Spleen (tissue), 11 donors: ENCODE results near the gene PSMB5. TPM values are rescaled to one million over a fixed set of nuclear protein-coding genes. Genes with fewer than 3 reads are reported as not detected.

Experiments used
- DNase-seq: peaks from one replicate; pipeline ENCODE4 v3.0.0-alpha.2; 2020
- H3K27ac ChIP-seq, 8 donors: fragments of 200-600 bp; sonication (generic) in 7 of 8; 1 replicate in 4 of 8; 2 replicates in 4 of 8; pipeline versions ENCODE4 v1.5.0 to v1.8.0; 2016 to 2021; ENCODE audit warnings: inconsistent platforms in 4 of 8, mild to moderate bottlenecking in 4 of 8, moderate library complexity in 1 of 8
- H3K27me3 ChIP-seq, 7 donors: fragments of 200-600 bp; sonication (generic) in 6 of 7; replicated peaks in 1 of 7; 1 replicate in 4 of 7; 2 replicates in 3 of 7; pipeline versions ENCODE4 v1.5.0 to v1.8.0; 2016 to 2021; ENCODE audit warnings: inconsistent platforms in 3 of 7, mild to moderate bottlenecking in 1 of 7
- H3K36me3 ChIP-seq, 6 donors: fragments of 200-600 bp; sonication (generic) in 5 of 6; 1 replicate in 4 of 6; 2 replicates in 2 of 6; pipeline versions ENCODE4 v1.5.0 to v1.8.0; 2016 to 2021; ENCODE audit warnings: inconsistent platforms in 2 of 6
- H3K4me1 ChIP-seq, 6 donors: fragments of 200-600 bp; sonication (generic) in 5 of 6; 1 replicate in 3 of 6; 2 replicates in 3 of 6; pipeline versions ENCODE4 v1.5.0 to v1.8.0; 2016 to 2021; ENCODE audit warnings: inconsistent platforms in 3 of 6
- H3K4me3 ChIP-seq, 8 donors: fragments of 200-600 bp; sonication (generic) in 7 of 8; 1 replicate in 4 of 8; 2 replicates in 4 of 8; pipeline versions ENCODE4 v1.5.0 to v1.8.0; 2016 to 2021; ENCODE audit warnings: inconsistent platforms in 4 of 8, mild to moderate bottlenecking in 4 of 8, moderate library complexity in 2 of 8
- H3K9me3 ChIP-seq, 8 donors: fragments of 200-600 bp; sonication (generic) in 7 of 8; 1 replicate in 4 of 8; 2 replicates in 4 of 8; pipeline versions ENCODE4 v1.5.0 to v1.8.0; 2016 to 2021; ENCODE audit warnings: inconsistent platforms in 4 of 8
- CTCF ChIP-seq, 11 experiments: fragments of 200-600 bp in 7 of 11; fragments of 450-650 bp in 4 of 11; sonication (generic) in 4 of 11; IDR thresholded peaks in 8 of 11; conservative IDR thresholded peaks in 3 of 11; 1 replicate in 7 of 11; 2 replicates in 4 of 11; pipeline versions ENCODE4 v1.4.0 to v1.8.0; 2016 to 2021; ENCODE audit warnings: antibody characterized with exemption in 11 of 11, inconsistent platforms in 4 of 11, mild to moderate bottlenecking in 1 of 11
- POLR2A ChIP-seq, 3 donors: fragments of 450-650 bp; IDR thresholded peaks; one replicate each; pipeline ENCODE4 v1.5.1; 2017; ENCODE audit warnings: antibody characterized with exemption in 3 of 3, mild to moderate bottlenecking in 1 of 3
- POLR2AphosphoS5 ChIP-seq, 3 donors: sonication (generic); formaldehyde crosslinking; IDR thresholded peaks; one replicate each; pipeline ENCODE4 v1.5.1; 2017; ENCODE audit warnings: antibody characterized with exemption in 3 of 3
- WGBS, 5 donors: extraction: QIAGEN DNeasy Blood & Tissue Kit in 3 of 5; methylation state at CpG; one replicate each; pipeline versions ENCODE4 v1.1.5 to v1.1.7; 2013 to 2018; 5-methylcytosine and 5-hydroxymethylcytosine counted together
- intact Hi-C: fragments of 100-400 bp; cut with DNase I; formaldehyde crosslinking; loops from one replicate; pipeline ENCODE4 v1.15.0; 2023; ENCODE audit warnings: low total_unique reads
- polyA plus RNA-seq, 3 donors: library from polyadenylated mRNA; stranded (reverse); fragments of 200-250 nt; gene quantifications; one replicate each; pipeline ENCODE4 v1.2.1, GENCODE V29; 2013
- total RNA-seq, 7 donors: library from RNA; depleted of rRNA in 3 of 7; stranded (reverse); fragments of >200 nt in 3 of 7; fragmentation: NEBNext Ultra II Directional in 4 of 7; extraction: Animal tissue kit (Norgen Biotek cat#: 25700) in 4 of 7; gene quantifications; one replicate each; pipeline versions ENCODE4 v1.1.0 to v1.2.1, GENCODE V29; 2016 to 2021
- donor health status: healthy with polysubstance abuse.
- donor health status: DM: no; HTN: no; CAD: no; lungs with moderate emphysema.
- donor health status: DM: no; HTN: no; CAD: no.
- donor health status: Bipolar disorder and iron deficiency.
- donor health status: healthy.
- donor health status: DM: no; HTN: no; CAD: no.
- donor health status: DM: yes; HTN: yes; CAD: no.

PSMB5 gene
- total and polyA plus RNA-seq, 10 donors, result 36.5 to 80.1 (median 55.2) TPM

DNA sequence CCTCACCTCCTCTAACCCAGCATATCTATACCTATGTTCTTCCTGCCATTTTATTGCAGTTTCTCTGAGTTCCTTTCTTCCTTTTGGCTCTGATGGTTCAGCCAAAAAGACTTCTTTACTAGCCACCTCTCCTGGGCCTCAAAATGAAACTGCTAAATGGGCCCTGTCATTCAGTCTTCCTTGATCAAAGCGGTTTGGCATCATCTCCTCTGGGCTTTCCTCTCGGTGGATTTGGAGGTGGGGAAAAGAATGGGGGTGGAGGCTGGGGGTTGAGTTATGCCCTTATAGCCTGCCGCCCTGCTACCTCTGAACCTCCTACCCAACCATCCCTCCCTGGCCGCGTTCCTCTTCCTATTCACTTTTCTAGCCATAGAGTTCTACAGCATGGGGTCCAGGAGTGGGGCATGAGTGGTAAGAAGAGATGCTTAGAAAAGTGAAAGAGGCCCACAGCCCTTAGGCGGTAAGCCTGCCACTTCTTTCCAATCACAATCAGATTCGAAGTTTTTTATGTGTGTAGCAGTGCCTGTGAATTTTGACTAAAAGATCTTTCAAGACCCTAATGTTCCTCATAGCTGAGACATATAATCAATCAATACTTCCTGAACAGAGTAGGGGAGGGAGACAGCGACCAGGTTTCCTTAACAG lies 54.8 kb downstream of the PSMB5 start:
- intact Hi-C loops, result no loop called here
- peaks cover 13 to 90% (median 47%) of the 10 kb centered on the region in 6 donors for H3K4me1 ChIP-seq
- TF ChIP-seq POLR2A (IDR thresholded peaks at IDR 0.05), result no peak
- TF ChIP-seq POLR2AphosphoS5 (IDR thresholded peaks at IDR 0.05), result no peak
- no peak for TF ChIP-seq CTCF (IDR thresholded peaks at IDR 0.05 in 8 of 11, conservative IDR thresholded peaks at IDR 0.05 in 3 of 11)
- H3K27me3 ChIP-seq, result peaks cover 0 to 35% (median 23%) of the 10 kb centered on the region in 7 donors
- 64 to 71% (median 70%) methylated on average over 8 of the region's 8 CpGs for WGBS, 5 donors
- H3K27ac ChIP-seq, result peak overlapping the region in 4 of 8 donors; percentile 52 to 82 (median 77)
- DNase-seq, result no peak
- no peaks in the 10 kb centered on the region for H3K9me3 ChIP-seq
- H3K4me3 ChIP-seq, result peak overlapping the region in 4 of 8 donors; percentile 63 to 92 (median 67)
- no peaks in the 10 kb centered on the region for H3K36me3 ChIP-seq

DNA sequence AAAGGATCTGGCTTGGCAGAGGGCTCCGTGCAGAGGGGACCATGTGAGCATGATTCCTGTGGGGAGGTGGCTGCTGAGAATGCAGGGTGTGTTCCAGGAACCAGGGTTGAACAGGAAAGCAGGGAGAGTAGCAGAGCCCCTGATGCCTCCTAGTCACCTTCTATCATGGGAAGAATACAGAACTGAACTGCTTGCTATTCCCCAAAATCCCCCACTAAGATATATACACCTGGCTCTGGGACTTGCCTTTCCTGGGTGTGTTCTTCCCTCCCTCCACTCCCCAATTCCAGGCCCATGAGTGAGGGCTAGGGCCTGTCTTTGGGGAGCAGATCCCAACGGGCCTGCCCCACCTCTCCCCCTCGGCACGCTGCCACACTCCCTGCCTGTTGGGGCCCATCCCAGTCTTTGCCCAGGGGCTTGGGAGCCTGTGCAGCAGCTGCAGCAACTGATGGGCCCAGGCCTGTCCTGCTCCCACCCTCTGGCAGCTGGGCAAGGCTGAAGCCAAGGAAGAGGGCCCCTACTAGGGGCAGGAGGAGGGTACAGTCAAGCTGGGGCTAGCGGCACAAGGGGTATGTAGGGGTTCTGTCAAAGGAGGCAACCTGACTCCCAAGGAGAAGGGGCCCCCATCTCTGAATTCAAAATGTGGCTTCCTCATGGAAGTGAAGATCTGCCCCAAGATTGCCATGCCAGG lies 55.6 kb downstream of the PSMB5 start:
- DNase-seq, result no peak
- Histone ChIP-seq H3K36me3 (no peaks in the 10 kb centered on the region), H3K4me1 (peaks cover 13 to 95% (median 49%) of the 10 kb centered on the region in 6 donors), H3K4me3 (no peak overlapping the region), H3K27ac (peak overlapping the region in 3 of 8 donors; percentile 42 to 82 (median 52)), H3K27me3 (peaks cover 0 to 35% (median 23%) of the 10 kb centered on the region in 7 donors), H3K9me3 (no peaks in the 10 kb centered on the region)
- WGBS, 5 donors, result 87 to 95% (median 88%) methylated on average over 5 of the region's 5 CpGs
- TF ChIP-seq CTCF (IDR thresholded peaks at IDR 0.05 in 8 of 11, conservative IDR thresholded peaks at IDR 0.05 in 3 of 11) (no peak), POLR2AphosphoS5 (IDR thresholded peaks at IDR 0.05) (no peak), POLR2A (IDR thresholded peaks at IDR 0.05) (no peak)
- intact Hi-C loops, result no loop called here

DNA sequence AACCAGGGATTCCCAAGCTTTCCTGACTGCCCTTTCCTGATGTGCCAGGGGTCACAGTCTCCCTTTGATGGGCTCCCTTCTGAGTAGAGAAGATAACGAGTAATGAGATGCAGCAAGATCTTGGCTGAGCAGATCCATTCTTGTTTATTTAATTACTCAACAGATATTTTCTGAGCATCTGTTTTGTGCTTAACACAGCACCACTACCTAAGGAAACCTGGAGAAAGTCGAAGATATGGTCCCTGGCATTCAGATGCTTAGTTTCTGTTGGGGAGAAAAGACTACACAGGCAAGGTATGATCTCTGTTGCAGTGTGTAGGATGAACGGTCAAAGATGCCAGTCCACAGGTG lies 56.2 kb downstream of the PSMB5 start:
- intact Hi-C loops, result no loop called here
- H3K27ac ChIP-seq, result peak overlapping the region in 3 of 8 donors; percentile 11 to 54 (median 42)
- 66 to 86% (median 80%) methylated on average over 3 of the region's 3 CpGs for WGBS, 5 donors
- TF ChIP-seq POLR2AphosphoS5 (IDR thresholded peaks at IDR 0.05), result no peak
- no peak for TF ChIP-seq POLR2A (IDR thresholded peaks at IDR 0.05)
- no peak for TF ChIP-seq CTCF (IDR thresholded peaks at IDR 0.05 in 8 of 11, conservative IDR thresholded peaks at IDR 0.05 in 3 of 11)
- no peaks in the 10 kb centered on the region for H3K36me3 ChIP-seq
- DNase-seq, result no peak
- peaks cover 12 to 95% (median 49%) of the 10 kb centered on the region in 6 donors for H3K4me1 ChIP-seq
- peaks cover 0 to 35% (median 23%) of the 10 kb centered on the region in 7 donors for H3K27me3 ChIP-seq
- no peak overlapping the region for H3K4me3 ChIP-seq
- no peaks in the 10 kb centered on the region for H3K9me3 ChIP-seq
